Liver (tissue), 9 donors: Measurements from ENCODE around the gene FARS2. TPM values are rescaled to one million over a fixed set of nuclear protein-coding genes. Genes with fewer than 3 reads are reported as not detected.

Source experiments
- DNase-seq: peaks from one replicate; pipeline ENCODE4 v3.0.0-alpha.2; 2017; ENCODE audit warnings: low spot score
- H3K27ac ChIP-seq, 2 donors: one replicate each; pipeline ENCODE4 v1.7.0; 2013; ENCODE audit warnings: inconsistent platforms in 2 of 2, low read length in 2 of 2, control low read depth in 1 of 2, low read depth in 1 of 2, mild to moderate bottlenecking in 1 of 2
- H3K27me3 ChIP-seq, 4 donors: one replicate each; pipeline versions ENCODE4 v1.6.1 to v1.7.0; 2013; ENCODE audit warnings: low read length in 3 of 4, inconsistent platforms in 1 of 4, mild to moderate bottlenecking in 1 of 4, moderate library complexity in 1 of 4; ENCODE audit not compliant: control insufficient read depth in 4 of 4, insufficient read depth in 4 of 4
- H3K36me3 ChIP-seq, 4 donors: one replicate each; pipeline versions ENCODE4 v1.6.1 to v1.7.0; 2013; ENCODE audit warnings: low read length in 3 of 4, mild to moderate bottlenecking in 3 of 4, low read depth in 1 of 4, moderate library complexity in 1 of 4; ENCODE audit not compliant: control insufficient read depth in 4 of 4, insufficient read depth in 3 of 4
- H3K4me1 ChIP-seq, 4 donors: one replicate each; pipeline versions ENCODE4 v1.6.1 to v1.7.0; 2013; ENCODE audit warnings: low read length in 3 of 4, mild to moderate bottlenecking in 3 of 4, moderate library complexity in 1 of 4; ENCODE audit not compliant: control insufficient read depth in 4 of 4, insufficient read depth in 4 of 4
- H3K4me3 ChIP-seq, 3 donors: one replicate each; pipeline versions ENCODE4 v1.6.1 to v1.7.0; 2013; ENCODE audit warnings: low read length in 3 of 3, control low read depth in 1 of 3, low read depth in 1 of 3, mild to moderate bottlenecking in 1 of 3
- H3K9ac ChIP-seq, 2 donors: one replicate each; pipeline ENCODE4 v1.7.0; 2013; ENCODE audit warnings: low read length in 2 of 2, mild to moderate bottlenecking in 2 of 2, moderate library complexity in 2 of 2, control low read depth in 1 of 2, low read depth in 1 of 2
- H3K9me3 ChIP-seq, 4 donors: one replicate each; pipeline versions ENCODE4 v1.6.1 to v1.7.0; 2013; ENCODE audit warnings: low read length in 3 of 4; ENCODE audit not compliant: control insufficient read depth in 4 of 4
- ATF3 ChIP-seq: IDR thresholded peaks from 2 replicates; pipeline ENCODE4 v1.6.1; 2016; ENCODE audit warnings: antibody characterized with exemption
- CTCF ChIP-seq: fragments of 150-350 bp; IDR thresholded peaks from 2 replicates; pipeline ENCODE4 v1.5.1; 2017; ENCODE audit warnings: improper control_type of control experiment, low read depth, low read length; ENCODE audit not compliant: missing input control
- FOXA1 ChIP-seq: IDR thresholded peaks from 2 replicates; pipeline ENCODE4 v1.6.1; 2016; ENCODE audit warnings: antibody characterized with exemption
- FOXA2 ChIP-seq: IDR thresholded peaks from 2 replicates; pipeline ENCODE4 v1.6.1; 2016; ENCODE audit warnings: antibody characterized with exemption
- GABPA ChIP-seq, 2 donors: IDR thresholded peaks in 1 of 2; conservative IDR thresholded peaks in 1 of 2; 2 replicates each; pipeline ENCODE4 v1.6.1; 2016; ENCODE audit warnings: antibody characterized with exemption in 2 of 2, mild to moderate bottlenecking in 1 of 2, moderate library complexity in 1 of 2
- HNF4A ChIP-seq, 2 donors: conservative IDR thresholded peaks; 2 replicates each; pipeline ENCODE4 v1.6.1; 2016; ENCODE audit warnings: antibody characterized with exemption in 2 of 2, mild to moderate bottlenecking in 2 of 2
- HNF4G ChIP-seq: IDR thresholded peaks from 2 replicates; pipeline ENCODE4 v1.6.1; 2016; ENCODE audit warnings: antibody characterized with exemption
- JUND ChIP-seq, 2 donors: IDR thresholded peaks; 2 replicates each; pipeline ENCODE4 v1.6.1; 2016; ENCODE audit warnings: antibody characterized with exemption in 2 of 2
- MAX ChIP-seq: IDR thresholded peaks from 2 replicates; pipeline ENCODE4 v1.6.1; 2016; ENCODE audit warnings: antibody characterized with exemption
- NR2F2 ChIP-seq: IDR thresholded peaks from 2 replicates; pipeline ENCODE4 v1.6.1; 2016; ENCODE audit warnings: antibody characterized with exemption
- RAD21 ChIP-seq, 2 donors: IDR thresholded peaks; 2 replicates each; pipeline ENCODE4 v1.6.1; 2016; ENCODE audit warnings: antibody characterized with exemption in 2 of 2, mild to moderate bottlenecking in 2 of 2
- REST ChIP-seq: IDR thresholded peaks from 2 replicates; pipeline ENCODE4 v1.6.1; 2016; ENCODE audit warnings: antibody characterized with exemption, mild to moderate bottlenecking
- RXRA ChIP-seq, 2 donors: IDR thresholded peaks; 2 replicates each; pipeline ENCODE4 v1.6.1; 2017 to 2018; ENCODE audit warnings: antibody characterized with exemption in 2 of 2, mild to moderate bottlenecking in 1 of 2
- SP1 ChIP-seq: IDR thresholded peaks from 2 replicates; pipeline ENCODE4 v1.6.1; 2018; ENCODE audit warnings: antibody characterized with exemption, mild to moderate bottlenecking
- TAF1 ChIP-seq: conservative IDR thresholded peaks from 2 replicates; pipeline ENCODE4 v1.6.1; 2016; ENCODE audit warnings: antibody characterized with exemption, mild to moderate bottlenecking
- YY1 ChIP-seq: IDR thresholded peaks from 2 replicates; pipeline ENCODE4 v1.6.1; 2016; ENCODE audit warnings: antibody characterized with exemption, mild to moderate bottlenecking
- WGBS: extraction: QIAGEN DNeasy Blood & Tissue Kit; methylation state at CpG from one replicate; pipeline ENCODE4 v1.1.7; 2013; 5-methylcytosine and 5-hydroxymethylcytosine counted together
- polyA plus RNA-seq, 2 donors: library from polyadenylated mRNA; stranded (reverse) in 1 of 2; unstranded in 1 of 2; fragments of 200-250 nt in 1 of 2; fragments of >200 nt in 1 of 2; fragmentation: Nextera tagmentation in 1 of 2; extraction: Ambion mirVana in 1 of 2; gene quantifications; one replicate each; pipeline versions ENCODE4 v1.2.1 to v1.2.3, GENCODE V29; 2013 to 2015
- total RNA-seq, 2 donors: library from RNA; depleted of rRNA; stranded (reverse); fragments of >200 nt; gene quantifications; one replicate each; pipeline ENCODE4 v1.2.3, GENCODE V29; 2014
- donor health status: healthy.
- donor health status: healthy.
- donor health status: healthy.
- donor health status: healthy.
- donor health status: healthy.

Gene FARS2
- total and polyA plus RNA-seq, 4 donors, result 7.8 to 25.9 (median 11.2) TPM

- no peak overlapping the region for H3K27ac ChIP-seq
- TF ChIP-seq CTCF (no peak), ATF3 (no peak), RAD21 (IDR thresholded peaks at IDR 0.05) (no peak), SP1 (no peak), GABPA (IDR thresholded peaks at IDR 0.05 in 1 of 2, conservative IDR thresholded peaks at IDR 0.05 in 1 of 2) (no peak), RXRA (IDR thresholded peaks at IDR 0.05) (no peak), FOXA1 (no peak), FOXA2 (no peak), REST (no peak), MAX (no peak)
- no peak overlapping the region for H3K4me3 ChIP-seq
- H3K9me3 ChIP-seq, result no peaks in the 10 kb centered on the region
- H3K9ac ChIP-seq, result no peak overlapping the region
- 94% methylated on average over 8 of the region's 8 CpGs for WGBS
- no peaks in the 10 kb centered on the region for H3K4me1 ChIP-seq
- DNase-seq, result no peak
- H3K27me3 ChIP-seq, result no peaks in the 10 kb centered on the region
- H3K36me3 ChIP-seq, result no peaks in the 10 kb centered on the region
These were observed 469.4 kb downstream of the FARS2 start for GRCh38 chr6:5730585-5731263.

- Histone ChIP-seq H3K9me3 (no peaks in the 10 kb centered on the region), H3K36me3 (no peaks in the 10 kb centered on the region), H3K4me1 (no peaks in the 10 kb centered on the region), H3K9ac (no peak overlapping the region), H3K27ac (no peak overlapping the region), H3K27me3 (no peaks in the 10 kb centered on the region), H3K4me3 (no peak overlapping the region)
- TF ChIP-seq NR2F2, result no peak
- TF ChIP-seq HNF4G, result no peak
- no peak for TF ChIP-seq CTCF
- no peak for TF ChIP-seq HNF4A (conservative IDR thresholded peaks at IDR 0.05)
- TF ChIP-seq SP1, result no peak
- TF ChIP-seq ATF3, result no peak
- TF ChIP-seq TAF1, result no peak
- TF ChIP-seq MAX, result no peak
- no peak for TF ChIP-seq YY1
- no peak for TF ChIP-seq JUND (IDR thresholded peaks at IDR 0.05)
- TF ChIP-seq REST, result no peak
- no peak for TF ChIP-seq GABPA (IDR thresholded peaks at IDR 0.05 in 1 of 2, conservative IDR thresholded peaks at IDR 0.05 in 1 of 2)
- no peak for TF ChIP-seq FOXA2
- DNase-seq, result no peak
- 93% methylated on average over 7 of the region's 7 CpGs for WGBS
These were observed 470.1 kb downstream of the FARS2 start for GRCh38 chr6:5731435-5731834.
